ENCODE measurements around the gene BRMS1L.

BRMS1L gene

GRCh38 chr14:35849122-35849521 is 23.0 kb downstream of the BRMS1L start:
- Histone ChIP-seq H3K4me3 (ENCODE audit: extremely low read depth, insufficient read depth, low read length, poor library complexity, severe bottlenecking) (no peak overlapping the region), H3K27ac (ENCODE audit: low read depth, low read length, severe bottlenecking) (no peak overlapping the region), H3K9me3 (ENCODE audit: control insufficient read depth, low read length) (peaks cover 9% of the 10 kb centered on the region), H3K4me1 (ENCODE audit: control insufficient read depth, insufficient read depth, low read length, poor library complexity, severe bottlenecking) (no peaks in the 10 kb centered on the region), H3K36me3 (ENCODE audit: control insufficient read depth, insufficient read depth, low read length) (peaks cover 35% of the 10 kb centered on the region)
- 100% methylated on average over 1 of the region's 1 CpG for WGBS, 2 experiments (ENCODE audit: insufficient coverage in 2 of 2)

GRCh38 chr14:35851823-35852222 is 25.7 kb downstream of the BRMS1L start:
- no peaks in the 10 kb centered on the region for H3K4me1 ChIP-seq (ENCODE audit: control insufficient read depth, insufficient read depth, low read length, poor library complexity, severe bottlenecking)
- 100% methylated on average over 2 of the region's 3 CpGs for WGBS, 2 experiments (ENCODE audit: insufficient coverage in 2 of 2)
- no peak overlapping the region for H3K4me3 ChIP-seq (ENCODE audit: extremely low read depth, insufficient read depth, low read length, poor library complexity, severe bottlenecking)

GRCh38 chr14:35853225-35853624 is 27.1 kb downstream of the BRMS1L start:
- H3K27ac ChIP-seq (ENCODE audit: low read depth, low read length, severe bottlenecking), result no peak overlapping the region
- peaks cover 9% of the 10 kb centered on the region for H3K9me3 ChIP-seq (ENCODE audit: control insufficient read depth, low read length)
- 75 to 82% methylated on average over 1 of the region's 2 CpGs for WGBS, 2 experiments (ENCODE audit: insufficient coverage in 2 of 2)
- peaks cover 20% of the 10 kb centered on the region for H3K36me3 ChIP-seq (ENCODE audit: control insufficient read depth, insufficient read depth, low read length)
- H3K4me1 ChIP-seq (ENCODE audit: control insufficient read depth, insufficient read depth, low read length, poor library complexity, severe bottlenecking), result no peaks in the 10 kb centered on the region
- no peak overlapping the region for H3K4me3 ChIP-seq (ENCODE audit: extremely low read depth, insufficient read depth, low read length, poor library complexity, severe bottlenecking)

More at GRCh38 chr14:35851823-35852222, 25.7 kb downstream of the BRMS1L start:
- peaks cover 9% of the 10 kb centered on the region for H3K9me3 ChIP-seq (ENCODE audit: control insufficient read depth, low read length)
- H3K36me3 ChIP-seq (ENCODE audit: control insufficient read depth, insufficient read depth, low read length), result peaks cover 25% of the 10 kb centered on the region
- no peak overlapping the region for H3K27ac ChIP-seq (ENCODE audit: low read depth, low read length, severe bottlenecking)

- Histone ChIP-seq H3K4me1 (ENCODE audit: control insufficient read depth, insufficient read depth, low read length, poor library complexity, severe bottlenecking) (no peaks in the 10 kb centered on the region), H3K9me3 (ENCODE audit: control insufficient read depth, low read length) (peaks cover 9% of the 10 kb centered on the region), H3K36me3 (ENCODE audit: control insufficient read depth, insufficient read depth, low read length) (peaks cover 31% of the 10 kb centered on the region), H3K4me3 (ENCODE audit: extremely low read depth, insufficient read depth, low read length, poor library complexity, severe bottlenecking) (no peak overlapping the region), H3K27ac (ENCODE audit: low read depth, low read length, severe bottlenecking) (no peak overlapping the region)
- WGBS, 2 experiments (ENCODE audit: insufficient coverage in 2 of 2), result 100% methylated on average over 1 of the region's 1 CpG
Observed at GRCh38 chr14:35854696-35855270, 28.6 kb downstream of the BRMS1L start.

GRCh38 chr14:35855876-35856481 is 29.8 kb downstream of the BRMS1L start:
- peaks cover 9% of the 10 kb centered on the region for H3K9me3 ChIP-seq (ENCODE audit: control insufficient read depth, low read length)
- no peak overlapping the region for H3K27ac ChIP-seq (ENCODE audit: low read depth, low read length, severe bottlenecking)
- H3K36me3 ChIP-seq (ENCODE audit: control insufficient read depth, insufficient read depth, low read length), result peaks cover 25% of the 10 kb centered on the region
- WGBS, 2 experiments (ENCODE audit: insufficient coverage in 2 of 2), result 96 to 100% methylated on average over 3 of the region's 6 CpGs
- no peak overlapping the region for H3K4me3 ChIP-seq (ENCODE audit: extremely low read depth, insufficient read depth, low read length, poor library complexity, severe bottlenecking)
- no peaks in the 10 kb centered on the region for H3K4me1 ChIP-seq (ENCODE audit: control insufficient read depth, insufficient read depth, low read length, poor library complexity, severe bottlenecking)

GRCh38 chr14:35858521-35859209 is 32.5 kb downstream of the BRMS1L start:
- Histone ChIP-seq H3K4me1 (ENCODE audit: control insufficient read depth, insufficient read depth, low read length, poor library complexity, severe bottlenecking) (no peaks in the 10 kb centered on the region), H3K36me3 (ENCODE audit: control insufficient read depth, insufficient read depth, low read length) (peaks cover 29% of the 10 kb centered on the region), H3K4me3 (ENCODE audit: extremely low read depth, insufficient read depth, low read length, poor library complexity, severe bottlenecking) (no peak overlapping the region), H3K9me3 (ENCODE audit: control insufficient read depth, low read length) (no peaks in the 10 kb centered on the region), H3K27ac (ENCODE audit: low read depth, low read length, severe bottlenecking) (no peak overlapping the region)
- WGBS, 2 experiments (ENCODE audit: insufficient coverage in 2 of 2), result 91 to 97% methylated on average over 5 to 6 of the region's 7 CpGs

- 80% methylated on average over 1 of the region's 3 CpGs; no CpG with 5 or more reads in 1 of the 2 experiments for WGBS, 2 experiments (ENCODE audit: insufficient coverage in 2 of 2)
- Histone ChIP-seq H3K4me1 (ENCODE audit: control insufficient read depth, insufficient read depth, low read length, poor library complexity, severe bottlenecking) (no peaks in the 10 kb centered on the region), H3K36me3 (ENCODE audit: control insufficient read depth, insufficient read depth, low read length) (peaks cover 38% of the 10 kb centered on the region), H3K27ac (ENCODE audit: low read depth, low read length, severe bottlenecking) (no peak overlapping the region), H3K4me3 (ENCODE audit: extremely low read depth, insufficient read depth, low read length, poor library complexity, severe bottlenecking) (no peak overlapping the region), H3K9me3 (ENCODE audit: control insufficient read depth, low read length) (no peaks in the 10 kb centered on the region)
Observed at GRCh38 chr14:35861204-35861868, 35.2 kb downstream of the BRMS1L start.

GRCh38 chr14:35865611-35866324 is 39.6 kb downstream of the BRMS1L start:
- no peak overlapping the region for H3K27ac ChIP-seq (ENCODE audit: low read depth, low read length, severe bottlenecking)
- H3K4me1 ChIP-seq (ENCODE audit: control insufficient read depth, insufficient read depth, low read length, poor library complexity, severe bottlenecking), result no peaks in the 10 kb centered on the region
- H3K4me3 ChIP-seq (ENCODE audit: extremely low read depth, insufficient read depth, low read length, poor library complexity, severe bottlenecking), result no peak overlapping the region
- WGBS, 2 experiments (ENCODE audit: insufficient coverage in 2 of 2), result 100% methylated on average over 4 of the region's 6 CpGs
- peaks cover 25% of the 10 kb centered on the region for H3K36me3 ChIP-seq (ENCODE audit: control insufficient read depth, insufficient read depth, low read length)
- H3K9me3 ChIP-seq (ENCODE audit: control insufficient read depth, low read length), result no peaks in the 10 kb centered on the region

- Histone ChIP-seq H3K4me3 (ENCODE audit: extremely low read depth, insufficient read depth, low read length, poor library complexity, severe bottlenecking) (no peak overlapping the region), H3K9me3 (ENCODE audit: control insufficient read depth, low read length) (no peaks in the 10 kb centered on the region), H3K27ac (ENCODE audit: low read depth, low read length, severe bottlenecking) (no peak overlapping the region), H3K36me3 (ENCODE audit: control insufficient read depth, insufficient read depth, low read length) (peaks cover 21% of the 10 kb centered on the region), H3K4me1 (ENCODE audit: control insufficient read depth, insufficient read depth, low read length, poor library complexity, severe bottlenecking) (no peaks in the 10 kb centered on the region)
- 67 to 100% methylated on average over 1 of the region's 2 CpGs for WGBS, 2 experiments (ENCODE audit: insufficient coverage in 2 of 2)
Observed at GRCh38 chr14:35866595-35867279, 40.6 kb downstream of the BRMS1L start.

- no peaks in the 10 kb centered on the region for H3K4me1 ChIP-seq (ENCODE audit: control insufficient read depth, insufficient read depth, low read length, poor library complexity, severe bottlenecking)
- no CpG with 5 or more reads among the region's 2 CpGs for WGBS, 2 experiments (ENCODE audit: insufficient coverage in 2 of 2)
- no peak overlapping the region for H3K27ac ChIP-seq (ENCODE audit: low read depth, low read length, severe bottlenecking)
- no peaks in the 10 kb centered on the region for H3K9me3 ChIP-seq (ENCODE audit: control insufficient read depth, low read length)
- no peak overlapping the region for H3K4me3 ChIP-seq (ENCODE audit: extremely low read depth, insufficient read depth, low read length, poor library complexity, severe bottlenecking)
- peaks cover 21% of the 10 kb centered on the region for H3K36me3 ChIP-seq (ENCODE audit: control insufficient read depth, insufficient read depth, low read length)
Observed at GRCh38 chr14:35867280-35867629, 41.1 kb downstream of the BRMS1L start.

Data from mesodermal cell (in vitro differentiated cells).